ENCODE measurements around the gene FAM168B. TPM values are rescaled to one million over a fixed set of nuclear protein-coding genes. Genes with fewer than 3 reads are reported as not detected.

The FAM168B gene
- total RNA-seq, 1 experiment from 2014 or later, result 81.4 TPM

DNA sequence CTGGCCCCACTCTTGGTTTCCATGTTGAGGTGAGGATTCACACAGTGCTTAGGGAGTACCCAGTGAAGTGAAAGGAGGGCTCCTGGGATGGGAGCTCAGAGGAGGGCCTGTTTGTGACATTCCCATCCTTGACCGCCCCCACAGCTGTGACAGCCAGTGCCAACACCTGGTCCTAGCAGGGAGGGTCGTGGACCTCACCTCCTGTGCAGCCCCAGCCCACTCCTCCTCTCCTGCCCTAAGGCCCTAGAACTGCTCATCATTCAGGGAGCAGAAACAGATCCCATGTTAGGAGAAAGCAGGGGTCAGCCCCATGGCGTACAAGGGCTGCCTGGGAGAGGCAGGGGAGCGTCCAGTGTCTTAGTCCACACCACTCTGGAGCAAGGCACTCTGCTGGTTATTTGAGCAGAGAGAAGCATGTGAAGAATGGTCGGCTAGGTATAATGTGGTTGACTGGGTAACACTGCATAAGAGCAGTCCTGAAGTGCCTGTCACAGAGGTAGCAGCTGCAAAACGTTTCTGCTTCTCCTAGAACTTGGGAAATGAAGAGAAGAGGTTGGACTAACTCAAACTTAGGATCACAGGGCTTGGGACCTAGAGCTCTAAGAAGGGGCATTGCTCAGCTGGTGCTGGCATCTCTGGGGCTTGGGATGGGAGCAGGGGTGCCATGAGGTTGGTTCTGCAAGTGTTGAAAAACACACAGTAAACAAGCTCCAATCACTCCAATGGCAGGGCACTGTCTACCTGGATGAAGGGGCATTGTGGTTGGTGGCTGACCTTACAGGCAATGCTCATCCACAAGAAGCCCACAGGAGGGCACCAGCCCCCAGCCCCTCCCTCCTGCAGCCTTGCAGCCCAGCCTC lies 55.6 kb downstream of the FAM168B start:
- Histone ChIP-seq H3K23ac (ENCODE audit: insufficient read length, low read depth, low read length) (no peak overlapping the region), H3K79me2 (ENCODE audit: insufficient read depth, low read length) (no peaks in the 10 kb centered on the region), H2BK15ac (ENCODE audit: low read depth, low read length) (no peak overlapping the region), H3K27ac (ENCODE audit: insufficient read length, low read depth, low read length) (no peak overlapping the region), H3K4me2 (ENCODE audit: insufficient read depth, insufficient read length, low read length) (no peak overlapping the region), H3K4ac (ENCODE audit: low read depth, low read length) (no peak overlapping the region), H3K18ac (ENCODE audit: insufficient read length, low read depth, low read length) (no peak overlapping the region), H3K4me1 (ENCODE audit: insufficient read depth, low read length) (no peaks in the 10 kb centered on the region), H2BK20ac (ENCODE audit: low read depth, low read length, poor library complexity, severe bottlenecking) (no peak overlapping the region), H3K27me3 (ENCODE audit: insufficient read depth, low read length) (peaks cover 10% of the 10 kb centered on the region; the same call in 1 of the 2 replicates), H3K9ac (ENCODE audit: extremely low read depth, insufficient read length, low read length) (no peak overlapping the region), H3T11ph (ENCODE audit: low read length) (no peak overlapping the region), H3K23me2 (ENCODE audit: insufficient read length, low read depth, low read length, poor library complexity, severe bottlenecking) (peaks cover 8% of the 10 kb centered on the region), H4K91ac (ENCODE audit: insufficient read length, low read depth, low read length) (no peak overlapping the region), H4K5ac (ENCODE audit: insufficient read length, low read depth, low read length) (no peak overlapping the region), H4K20me1 (ENCODE audit: control insufficient read depth, insufficient read depth, insufficient read length) (peaks cover 2% of the 10 kb centered on the region), H3K79me1 (ENCODE audit: insufficient read depth, low read depth, low read length, poor library complexity, severe bottlenecking) (no peaks in the 10 kb centered on the region), H2AK5ac (ENCODE audit: insufficient read length, low read length) (no peak overlapping the region), H2BK12ac (ENCODE audit: insufficient read length, low read depth, low read length) (no peak overlapping the region), H3K14ac (ENCODE audit: insufficient read depth, low read length) (no peak overlapping the region), H3K9me3 (ENCODE audit: control insufficient read depth, low read depth, low read length) (no peaks in the 10 kb centered on the region), H2BK5ac (ENCODE audit: insufficient read length, low read length) (no peak overlapping the region), H3K56ac (ENCODE audit: insufficient read length, low read depth, low read length) (no peak overlapping the region), H2BK120ac (ENCODE audit: low read depth, low read length, poor library complexity, severe bottlenecking) (no peak overlapping the region), H4K8ac (replicated peaks; ENCODE audit: insufficient read length, low read depth, low read length) (no peak overlapping the region), H2AFZ (ENCODE audit: low read length) (no peak overlapping the region)
- DNase-seq, result no peak
- Mint-ChIP-seq H3K4me3 (no peak overlapping the region), H3K4me1 (peaks cover 11 to 12% of the 10 kb centered on the region in 2 experiments), H3K27ac (no peak overlapping the region), H3K9me3 (no peaks in the 10 kb centered on the region; a peak in 1 of 5 replicates), H3K36me3 (ENCODE audit: insufficient read depth in 1 of 3, low read depth in 3 of 3) (peaks cover 0 to 4% (median 2%) of the 10 kb centered on the region in 3 experiments; a peak in 3 of 7 replicates), H3K27me3 (ENCODE audit: low read depth) (peaks cover 38% of the 10 kb centered on the region)
- no CpG with 5 or more reads among the region's 6 CpGs for WGBS (ENCODE audit: extremely low coverage, insufficient read length, low lambda C conversion rate)
- TF ChIP-seq, protein P1, sequence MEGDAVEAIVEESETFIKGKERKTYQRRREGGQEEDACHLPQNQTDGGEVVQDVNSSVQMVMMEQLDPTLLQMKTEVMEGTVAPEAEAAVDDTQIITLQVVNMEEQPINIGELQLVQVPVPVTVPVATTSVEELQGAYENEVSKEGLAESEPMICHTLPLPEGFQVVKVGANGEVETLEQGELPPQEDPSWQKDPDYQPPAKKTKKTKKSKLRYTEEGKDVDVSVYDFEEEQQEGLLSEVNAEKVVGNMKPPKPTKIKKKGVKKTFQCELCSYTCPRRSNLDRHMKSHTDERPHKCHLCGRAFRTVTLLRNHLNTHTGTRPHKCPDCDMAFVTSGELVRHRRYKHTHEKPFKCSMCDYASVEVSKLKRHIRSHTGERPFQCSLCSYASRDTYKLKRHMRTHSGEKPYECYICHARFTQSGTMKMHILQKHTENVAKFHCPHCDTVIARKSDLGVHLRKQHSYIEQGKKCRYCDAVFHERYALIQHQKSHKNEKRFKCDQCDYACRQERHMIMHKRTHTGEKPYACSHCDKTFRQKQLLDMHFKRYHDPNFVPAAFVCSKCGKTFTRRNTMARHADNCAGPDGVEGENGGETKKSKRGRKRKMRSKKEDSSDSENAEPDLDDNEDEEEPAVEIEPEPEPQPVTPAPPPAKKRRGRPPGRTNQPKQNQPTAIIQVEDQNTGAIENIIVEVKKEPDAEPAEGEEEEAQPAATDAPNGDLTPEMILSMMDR (conservative IDR thresholded peaks at IDR 0.05), result no peak; the same call in 2 of the 3 replicates

Measured in H9 (cell line).